Liver (tissue), 9 donors: ENCODE results near the gene STEAP3. TPM values are rescaled to one million over a fixed set of nuclear protein-coding genes. Genes with fewer than 3 reads are reported as not detected.

ENCODE experiments used
- DNase-seq: peaks from one replicate; pipeline ENCODE4 v3.0.0-alpha.2; 2017; ENCODE audit warnings: low spot score
- H3K27ac ChIP-seq, 2 donors: one replicate each; pipeline ENCODE4 v1.7.0; 2013; ENCODE audit warnings: inconsistent platforms in 2 of 2, low read length in 2 of 2, control low read depth in 1 of 2, low read depth in 1 of 2, mild to moderate bottlenecking in 1 of 2
- H3K27me3 ChIP-seq, 4 donors: one replicate each; pipeline versions ENCODE4 v1.6.1 to v1.7.0; 2013; ENCODE audit warnings: low read length in 3 of 4, inconsistent platforms in 1 of 4, mild to moderate bottlenecking in 1 of 4, moderate library complexity in 1 of 4; ENCODE audit not compliant: control insufficient read depth in 4 of 4, insufficient read depth in 4 of 4
- H3K36me3 ChIP-seq, 4 donors: one replicate each; pipeline versions ENCODE4 v1.6.1 to v1.7.0; 2013; ENCODE audit warnings: low read length in 3 of 4, mild to moderate bottlenecking in 3 of 4, low read depth in 1 of 4, moderate library complexity in 1 of 4; ENCODE audit not compliant: control insufficient read depth in 4 of 4, insufficient read depth in 3 of 4
- H3K4me1 ChIP-seq, 4 donors: one replicate each; pipeline versions ENCODE4 v1.6.1 to v1.7.0; 2013; ENCODE audit warnings: low read length in 3 of 4, mild to moderate bottlenecking in 3 of 4, moderate library complexity in 1 of 4; ENCODE audit not compliant: control insufficient read depth in 4 of 4, insufficient read depth in 4 of 4
- H3K4me3 ChIP-seq, 3 donors: one replicate each; pipeline versions ENCODE4 v1.6.1 to v1.7.0; 2013; ENCODE audit warnings: low read length in 3 of 3, control low read depth in 1 of 3, low read depth in 1 of 3, mild to moderate bottlenecking in 1 of 3
- H3K9ac ChIP-seq, 2 donors: one replicate each; pipeline ENCODE4 v1.7.0; 2013; ENCODE audit warnings: low read length in 2 of 2, mild to moderate bottlenecking in 2 of 2, moderate library complexity in 2 of 2, control low read depth in 1 of 2, low read depth in 1 of 2
- H3K9me3 ChIP-seq, 4 donors: one replicate each; pipeline versions ENCODE4 v1.6.1 to v1.7.0; 2013; ENCODE audit warnings: low read length in 3 of 4; ENCODE audit not compliant: control insufficient read depth in 4 of 4
- EGR1 ChIP-seq, 2 donors: IDR thresholded peaks; 2 replicates each; pipeline ENCODE4 v1.6.1; 2016 to 2018; ENCODE audit warnings: antibody characterized with exemption in 2 of 2, low read depth in 2 of 2
- FOXA1 ChIP-seq: IDR thresholded peaks from 2 replicates; pipeline ENCODE4 v1.6.1; 2016; ENCODE audit warnings: antibody characterized with exemption
- FOXA2 ChIP-seq: IDR thresholded peaks from 2 replicates; pipeline ENCODE4 v1.6.1; 2016; ENCODE audit warnings: antibody characterized with exemption
- GABPA ChIP-seq, 2 donors: IDR thresholded peaks in 1 of 2; conservative IDR thresholded peaks in 1 of 2; 2 replicates each; pipeline ENCODE4 v1.6.1; 2016; ENCODE audit warnings: antibody characterized with exemption in 2 of 2, mild to moderate bottlenecking in 1 of 2, moderate library complexity in 1 of 2
- HNF4A ChIP-seq, 2 donors: conservative IDR thresholded peaks; 2 replicates each; pipeline ENCODE4 v1.6.1; 2016; ENCODE audit warnings: antibody characterized with exemption in 2 of 2, mild to moderate bottlenecking in 2 of 2
- HNF4G ChIP-seq: IDR thresholded peaks from 2 replicates; pipeline ENCODE4 v1.6.1; 2016; ENCODE audit warnings: antibody characterized with exemption
- JUND ChIP-seq, 2 donors: IDR thresholded peaks; 2 replicates each; pipeline ENCODE4 v1.6.1; 2016; ENCODE audit warnings: antibody characterized with exemption in 2 of 2
- NR2F2 ChIP-seq: IDR thresholded peaks from 2 replicates; pipeline ENCODE4 v1.6.1; 2016; ENCODE audit warnings: antibody characterized with exemption
- RAD21 ChIP-seq, 2 donors: IDR thresholded peaks; 2 replicates each; pipeline ENCODE4 v1.6.1; 2016; ENCODE audit warnings: antibody characterized with exemption in 2 of 2, mild to moderate bottlenecking in 2 of 2
- RXRA ChIP-seq, 2 donors: IDR thresholded peaks; 2 replicates each; pipeline ENCODE4 v1.6.1; 2017 to 2018; ENCODE audit warnings: antibody characterized with exemption in 2 of 2, mild to moderate bottlenecking in 1 of 2
- SP1 ChIP-seq: IDR thresholded peaks from 2 replicates; pipeline ENCODE4 v1.6.1; 2018; ENCODE audit warnings: antibody characterized with exemption, mild to moderate bottlenecking
- TAF1 ChIP-seq: conservative IDR thresholded peaks from 2 replicates; pipeline ENCODE4 v1.6.1; 2016; ENCODE audit warnings: antibody characterized with exemption, mild to moderate bottlenecking
- YY1 ChIP-seq: IDR thresholded peaks from 2 replicates; pipeline ENCODE4 v1.6.1; 2016; ENCODE audit warnings: antibody characterized with exemption, mild to moderate bottlenecking
- WGBS: extraction: QIAGEN DNeasy Blood & Tissue Kit; methylation state at CpG from one replicate; pipeline ENCODE4 v1.1.7; 2013; 5-methylcytosine and 5-hydroxymethylcytosine counted together
- polyA plus RNA-seq, 2 donors: library from polyadenylated mRNA; stranded (reverse) in 1 of 2; unstranded in 1 of 2; fragments of 200-250 nt in 1 of 2; fragments of >200 nt in 1 of 2; fragmentation: Nextera tagmentation in 1 of 2; extraction: Ambion mirVana in 1 of 2; gene quantifications; one replicate each; pipeline versions ENCODE4 v1.2.1 to v1.2.3, GENCODE V29; 2013 to 2015
- total RNA-seq, 2 donors: library from RNA; depleted of rRNA; stranded (reverse); fragments of >200 nt; gene quantifications; one replicate each; pipeline ENCODE4 v1.2.3, GENCODE V29; 2014
- TF ChIP-seq, protein P1 (sequence below): IDR thresholded peaks from 2 replicates; pipeline ENCODE4 v1.6.1; 2016; ENCODE audit warnings: antibody characterized with exemption, mild to moderate bottlenecking
- TF ChIP-seq, protein P2 (sequence below): IDR thresholded peaks from 2 replicates; pipeline ENCODE4 v1.6.1; 2016; ENCODE audit warnings: antibody characterized with exemption
- TF ChIP-seq, protein P3 (sequence below): fragments of 150-350 bp; IDR thresholded peaks from 2 replicates; pipeline ENCODE4 v1.5.1; 2017; ENCODE audit warnings: improper control_type of control experiment, low read depth, low read length; ENCODE audit not compliant: missing input control
- TF ChIP-seq, protein P4 (sequence below): IDR thresholded peaks from 2 replicates; pipeline ENCODE4 v1.6.1; 2016; ENCODE audit warnings: antibody characterized with exemption
- TF ChIP-seq, protein P5 (sequence below): IDR thresholded peaks from 2 replicates; pipeline ENCODE4 v1.6.1; 2016; ENCODE audit warnings: antibody characterized with exemption
- donor health status: healthy.
- donor health status: healthy.
- donor health status: healthy.
- donor health status: healthy.
- donor health status: healthy.

The STEAP3 gene
- total and polyA plus RNA-seq, 4 donors = 44.4 to 158 (median 113) TPM

DNA sequence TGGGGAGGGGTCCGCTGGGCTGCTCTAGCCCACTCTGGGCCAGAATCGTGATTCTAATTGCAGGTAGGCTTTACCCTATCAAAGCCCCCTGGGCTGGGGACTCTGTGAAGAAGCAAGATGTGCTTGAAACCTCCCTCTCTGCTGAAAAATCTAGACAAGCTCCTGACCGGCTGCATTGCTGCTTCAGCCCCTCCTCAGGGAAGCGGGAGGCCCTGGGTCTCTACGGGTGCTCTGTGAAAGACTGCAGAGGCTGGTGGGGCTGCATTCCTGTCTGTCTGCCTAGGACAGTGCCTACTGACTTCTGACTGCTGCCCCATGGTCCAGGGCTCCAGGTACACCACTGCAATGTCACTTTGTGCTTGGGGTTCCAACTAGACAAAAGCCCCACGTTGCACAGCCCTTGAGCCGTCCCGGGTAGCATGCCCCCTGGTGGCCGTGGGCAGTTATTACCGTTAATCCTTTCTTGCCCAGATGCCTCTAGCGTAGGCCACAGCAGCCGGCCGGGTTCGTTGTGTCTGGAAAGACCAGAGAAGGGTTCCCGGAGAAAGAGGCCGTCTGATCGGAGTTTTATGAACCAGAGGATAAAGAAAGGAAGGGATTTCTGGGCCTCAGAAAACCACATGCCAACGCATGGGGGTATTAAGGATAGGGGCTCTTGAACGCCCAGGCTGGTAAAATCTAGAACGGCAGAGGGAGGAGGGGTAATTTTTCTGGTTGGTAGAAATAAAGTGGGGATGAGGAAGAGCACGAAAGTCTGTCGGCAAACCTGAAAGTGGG is 49.2 kb upstream of the STEAP3 start:
- Histone ChIP-seq H3K36me3 (no peaks in the 10 kb centered on the region), H3K4me3 (no peak overlapping the region), H3K27me3 (no peaks in the 10 kb centered on the region), H3K4me1 (no peaks in the 10 kb centered on the region), H3K9ac (no peak overlapping the region), H3K27ac (no peak overlapping the region), H3K9me3 (no peaks in the 10 kb centered on the region)
- TF ChIP-seq YY1 = no peak
- no peak for TF ChIP-seq NR2F2
- TF ChIP-seq, protein P1, sequence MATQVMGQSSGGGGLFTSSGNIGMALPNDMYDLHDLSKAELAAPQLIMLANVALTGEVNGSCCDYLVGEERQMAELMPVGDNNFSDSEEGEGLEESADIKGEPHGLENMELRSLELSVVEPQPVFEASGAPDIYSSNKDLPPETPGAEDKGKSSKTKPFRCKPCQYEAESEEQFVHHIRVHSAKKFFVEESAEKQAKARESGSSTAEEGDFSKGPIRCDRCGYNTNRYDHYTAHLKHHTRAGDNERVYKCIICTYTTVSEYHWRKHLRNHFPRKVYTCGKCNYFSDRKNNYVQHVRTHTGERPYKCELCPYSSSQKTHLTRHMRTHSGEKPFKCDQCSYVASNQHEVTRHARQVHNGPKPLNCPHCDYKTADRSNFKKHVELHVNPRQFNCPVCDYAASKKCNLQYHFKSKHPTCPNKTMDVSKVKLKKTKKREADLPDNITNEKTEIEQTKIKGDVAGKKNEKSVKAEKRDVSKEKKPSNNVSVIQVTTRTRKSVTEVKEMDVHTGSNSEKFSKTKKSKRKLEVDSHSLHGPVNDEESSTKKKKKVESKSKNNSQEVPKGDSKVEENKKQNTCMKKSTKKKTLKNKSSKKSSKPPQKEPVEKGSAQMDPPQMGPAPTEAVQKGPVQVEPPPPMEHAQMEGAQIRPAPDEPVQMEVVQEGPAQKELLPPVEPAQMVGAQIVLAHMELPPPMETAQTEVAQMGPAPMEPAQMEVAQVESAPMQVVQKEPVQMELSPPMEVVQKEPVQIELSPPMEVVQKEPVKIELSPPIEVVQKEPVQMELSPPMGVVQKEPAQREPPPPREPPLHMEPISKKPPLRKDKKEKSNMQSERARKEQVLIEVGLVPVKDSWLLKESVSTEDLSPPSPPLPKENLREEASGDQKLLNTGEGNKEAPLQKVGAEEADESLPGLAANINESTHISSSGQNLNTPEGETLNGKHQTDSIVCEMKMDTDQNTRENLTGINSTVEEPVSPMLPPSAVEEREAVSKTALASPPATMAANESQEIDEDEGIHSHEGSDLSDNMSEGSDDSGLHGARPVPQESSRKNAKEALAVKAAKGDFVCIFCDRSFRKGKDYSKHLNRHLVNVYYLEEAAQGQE = no peak
- no peak for TF ChIP-seq HNF4G
- no peak for TF ChIP-seq FOXA2
- TF ChIP-seq HNF4A (conservative IDR thresholded peaks at IDR 0.05) = no peak
- TF ChIP-seq, protein P2, sequence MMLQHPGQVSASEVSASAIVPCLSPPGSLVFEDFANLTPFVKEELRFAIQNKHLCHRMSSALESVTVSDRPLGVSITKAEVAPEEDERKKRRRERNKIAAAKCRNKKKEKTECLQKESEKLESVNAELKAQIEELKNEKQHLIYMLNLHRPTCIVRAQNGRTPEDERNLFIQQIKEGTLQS = no peak
- TF ChIP-seq RXRA (IDR thresholded peaks at IDR 0.05) = no peak
- TF ChIP-seq JUND (IDR thresholded peaks at IDR 0.05) = no peak
- no peak for TF ChIP-seq EGR1 (IDR thresholded peaks at IDR 0.05; ENCODE audit: low read depth in 2 of 2)
- TF ChIP-seq TAF1 = no peak
- TF ChIP-seq FOXA1 = no peak
- no peak for TF ChIP-seq SP1
- TF ChIP-seq RAD21 (IDR thresholded peaks at IDR 0.05) = peak; percentile 59 to 80
- TF ChIP-seq GABPA (IDR thresholded peaks at IDR 0.05 in 1 of 2, conservative IDR thresholded peaks at IDR 0.05 in 1 of 2) = no peak
- TF ChIP-seq, protein P3, sequence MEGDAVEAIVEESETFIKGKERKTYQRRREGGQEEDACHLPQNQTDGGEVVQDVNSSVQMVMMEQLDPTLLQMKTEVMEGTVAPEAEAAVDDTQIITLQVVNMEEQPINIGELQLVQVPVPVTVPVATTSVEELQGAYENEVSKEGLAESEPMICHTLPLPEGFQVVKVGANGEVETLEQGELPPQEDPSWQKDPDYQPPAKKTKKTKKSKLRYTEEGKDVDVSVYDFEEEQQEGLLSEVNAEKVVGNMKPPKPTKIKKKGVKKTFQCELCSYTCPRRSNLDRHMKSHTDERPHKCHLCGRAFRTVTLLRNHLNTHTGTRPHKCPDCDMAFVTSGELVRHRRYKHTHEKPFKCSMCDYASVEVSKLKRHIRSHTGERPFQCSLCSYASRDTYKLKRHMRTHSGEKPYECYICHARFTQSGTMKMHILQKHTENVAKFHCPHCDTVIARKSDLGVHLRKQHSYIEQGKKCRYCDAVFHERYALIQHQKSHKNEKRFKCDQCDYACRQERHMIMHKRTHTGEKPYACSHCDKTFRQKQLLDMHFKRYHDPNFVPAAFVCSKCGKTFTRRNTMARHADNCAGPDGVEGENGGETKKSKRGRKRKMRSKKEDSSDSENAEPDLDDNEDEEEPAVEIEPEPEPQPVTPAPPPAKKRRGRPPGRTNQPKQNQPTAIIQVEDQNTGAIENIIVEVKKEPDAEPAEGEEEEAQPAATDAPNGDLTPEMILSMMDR = peak; percentile 62
- WGBS = 69% methylated on average over 22 of the region's 22 CpGs
- DNase-seq = peak; percentile 80

DNA sequence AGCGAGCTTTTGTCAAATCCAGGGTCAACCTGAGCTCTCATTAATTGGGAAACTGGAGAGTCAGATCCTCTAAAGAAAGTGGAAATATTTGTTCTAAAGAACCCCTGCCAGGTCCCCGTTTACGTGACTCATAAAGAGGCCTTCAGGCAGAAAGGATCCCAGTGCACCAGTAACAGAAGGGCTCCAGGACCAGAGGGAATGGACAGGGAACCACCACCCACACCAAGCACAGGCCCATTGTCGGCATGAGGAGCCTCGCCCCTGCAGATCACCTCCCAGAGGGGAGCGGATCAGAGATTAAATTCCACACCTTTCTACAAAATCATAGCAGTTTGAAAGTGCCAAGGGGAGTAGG is 48.7 kb upstream of the STEAP3 start:
- Histone ChIP-seq H3K4me1 (no peaks in the 10 kb centered on the region), H3K9me3 (no peaks in the 10 kb centered on the region)
- TF ChIP-seq FOXA1 = no peak
- TF ChIP-seq GABPA (IDR thresholded peaks at IDR 0.05 in 1 of 2, conservative IDR thresholded peaks at IDR 0.05 in 1 of 2) = no peak
- no peak for TF ChIP-seq YY1
- no peak for TF ChIP-seq TAF1
- TF ChIP-seq, protein P1 = no peak
- TF ChIP-seq, protein P2 = no peak
- no peak for TF ChIP-seq SP1
- TF ChIP-seq HNF4G = no peak
- TF ChIP-seq RXRA (IDR thresholded peaks at IDR 0.05) = no peak
- TF ChIP-seq FOXA2 = no peak
- no peak for TF ChIP-seq JUND (IDR thresholded peaks at IDR 0.05)
- no peak for TF ChIP-seq RAD21 (IDR thresholded peaks at IDR 0.05)
- TF ChIP-seq, protein P4, sequence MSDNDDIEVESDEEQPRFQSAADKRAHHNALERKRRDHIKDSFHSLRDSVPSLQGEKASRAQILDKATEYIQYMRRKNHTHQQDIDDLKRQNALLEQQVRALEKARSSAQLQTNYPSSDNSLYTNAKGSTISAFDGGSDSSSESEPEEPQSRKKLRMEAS = no peak
- TF ChIP-seq, protein P5, sequence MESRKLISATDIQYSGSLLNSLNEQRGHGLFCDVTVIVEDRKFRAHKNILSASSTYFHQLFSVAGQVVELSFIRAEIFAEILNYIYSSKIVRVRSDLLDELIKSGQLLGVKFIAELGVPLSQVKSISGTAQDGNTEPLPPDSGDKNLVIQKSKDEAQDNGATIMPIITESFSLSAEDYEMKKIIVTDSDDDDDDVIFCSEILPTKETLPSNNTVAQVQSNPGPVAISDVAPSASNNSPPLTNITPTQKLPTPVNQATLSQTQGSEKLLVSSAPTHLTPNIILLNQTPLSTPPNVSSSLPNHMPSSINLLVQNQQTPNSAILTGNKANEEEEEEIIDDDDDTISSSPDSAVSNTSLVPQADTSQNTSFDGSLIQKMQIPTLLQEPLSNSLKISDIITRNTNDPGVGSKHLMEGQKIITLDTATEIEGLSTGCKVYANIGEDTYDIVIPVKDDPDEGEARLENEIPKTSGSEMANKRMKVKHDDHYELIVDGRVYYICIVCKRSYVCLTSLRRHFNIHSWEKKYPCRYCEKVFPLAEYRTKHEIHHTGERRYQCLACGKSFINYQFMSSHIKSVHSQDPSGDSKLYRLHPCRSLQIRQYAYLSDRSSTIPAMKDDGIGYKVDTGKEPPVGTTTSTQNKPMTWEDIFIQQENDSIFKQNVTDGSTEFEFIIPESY = no peak
- no peak for TF ChIP-seq HNF4A (conservative IDR thresholded peaks at IDR 0.05)

More for the DNA sequence above, 48.7 kb upstream of the STEAP3 start:
- no peak for DNase-seq
- no peak overlapping the region for H3K27ac ChIP-seq
- H3K9ac ChIP-seq = no peak overlapping the region
- H3K27me3 ChIP-seq = no peaks in the 10 kb centered on the region
- no peak overlapping the region for H3K4me3 ChIP-seq
- H3K36me3 ChIP-seq = no peaks in the 10 kb centered on the region
- 83% methylated on average over 6 of the region's 6 CpGs for WGBS
